GM12891 (cell line): Measurements from ENCODE around the gene BMS1.
"Not testable (repeated sequence)": the region's sequence is repeated elsewhere in the genome, so short reads cannot be mapped to it uniquely, and the experiment has no call there.

Experiments used
- DNase-seq: peaks from one replicate; pipeline ENCODE4 v3.0.0; 2011; ENCODE audit warnings: low spot score; ENCODE audit not compliant: insufficient read length
- FAIRE-seq: peaks from 2 replicates; lab custom pipeline; 2011; peaks lifted over from hg19 to GRCh38; lab: Jason Lieb, UNC
- PAX5 ChIP-seq: IDR thresholded peaks from 2 replicates; pipeline ENCODE4 v1.6.1; 2011; ENCODE audit warnings: low read length, moderate library complexity, mild to moderate bottlenecking; ENCODE audit not compliant: insufficient read depth, severe bottlenecking
- POLR2A ChIP-seq: IDR thresholded peaks from 2 replicates; pipeline ENCODE4 v1.6.1; 2011; ENCODE audit warnings: low read depth, low read length, control low read depth
- POLR2AphosphoS5 ChIP-seq: IDR thresholded peaks from 2 replicates; pipeline ENCODE4 v1.6.1; 2011; ENCODE audit warnings: low read depth, low read length, control low read depth
- POU2F2 ChIP-seq: IDR thresholded peaks from 2 replicates; pipeline ENCODE4 v1.6.1; 2011; ENCODE audit warnings: low read depth, mild to moderate bottlenecking, control low read depth, low read length, moderate library complexity
- SPI1 ChIP-seq: IDR thresholded peaks from 2 replicates; pipeline ENCODE4 v1.6.1; 2011; ENCODE audit warnings: low read depth, low read length, control low read depth
- TAF1 ChIP-seq: IDR thresholded peaks from 2 replicates; pipeline ENCODE4 v1.6.1; 2011; ENCODE audit warnings: low read depth, low read length, control low read depth

The BMS1 gene

GRCh38 chr10:42781893-42782445 lies 626 bp upstream of the BMS1 start:
- FAIRE-seq (no peak), DNase-seq (no peak)
- TF ChIP-seq TAF1 (no peak), POLR2A (no peak), POU2F2 (no peak), POLR2AphosphoS5 (no peak), SPI1 (0 out of 2 replicates have a peak, but pooled peaks have one; percentile 1), PAX5 (no peak)

GRCh38 chr10:42783181-42783549 lies 570 bp downstream of the BMS1 start:
- FAIRE-seq, result no peak
- TF ChIP-seq POLR2AphosphoS5, result no peak
- no peak for TF ChIP-seq SPI1
- TF ChIP-seq POU2F2, result no peak
- TF ChIP-seq TAF1, result no peak
- DNase-seq, result no peak

- TF ChIP-seq PAX5 (no peak), POU2F2 (no peak), TAF1 (no peak), POLR2A (no peak), POLR2AphosphoS5 (no peak), SPI1 (no peak)
- FAIRE-seq, result no peak
- DNase-seq, result no peak
Observed at GRCh38 chr10:42785759-42786158, 3.2 kb downstream of the BMS1 start.

- FAIRE-seq, result no peak
- TF ChIP-seq POU2F2 (no peak), TAF1 (no peak), POLR2A (0 out of 2 replicates have a peak, but pooled peaks have one; percentile 32), SPI1 (no peak), POLR2AphosphoS5 (no peak)
- DNase-seq, result no peak
Observed at GRCh38 chr10:42790835-42791234, 8.2 kb downstream of the BMS1 start.

- FAIRE-seq (no peak), DNase-seq (no peak)
- no peak for TF ChIP-seq POLR2AphosphoS5
- TF ChIP-seq POU2F2, result no peak
- no peak for TF ChIP-seq TAF1
- no peak for TF ChIP-seq SPI1
- TF ChIP-seq PAX5, result no peak
- no peak for TF ChIP-seq POLR2A
Observed at GRCh38 chr10:42795701-42796100, 13.1 kb downstream of the BMS1 start.

- no peak for FAIRE-seq
- no peak for DNase-seq
- TF ChIP-seq TAF1, result no peak
- TF ChIP-seq POLR2A, result no peak
- no peak for TF ChIP-seq SPI1
- TF ChIP-seq POLR2AphosphoS5, result no peak
- no peak for TF ChIP-seq PAX5
- TF ChIP-seq POU2F2, result no peak
Observed at GRCh38 chr10:42801135-42801534, 18.5 kb downstream of the BMS1 start.

- TF ChIP-seq PAX5, result no peak
- TF ChIP-seq POU2F2, result no peak
- TF ChIP-seq SPI1, result no peak
- TF ChIP-seq POLR2A, result no peak
- no peak for TF ChIP-seq TAF1
- no peak for TF ChIP-seq POLR2AphosphoS5
- no peak for DNase-seq
- no peak for FAIRE-seq
Observed at GRCh38 chr10:42802876-42803275, 20.3 kb downstream of the BMS1 start.

- peak; percentile 20 for FAIRE-seq
- DNase-seq, result no peak
- TF ChIP-seq POU2F2, result no peak
- no peak for TF ChIP-seq TAF1
- TF ChIP-seq POLR2A, result no peak
- no peak for TF ChIP-seq SPI1
- TF ChIP-seq PAX5, result no peak
- TF ChIP-seq POLR2AphosphoS5, result no peak
Observed at GRCh38 chr10:42809676-42810075, 27.1 kb downstream of the BMS1 start.

GRCh38 chr10:42812028-42812427 lies 29.4 kb downstream of the BMS1 start:
- TF ChIP-seq TAF1 (no peak), POU2F2 (no peak), PAX5 (no peak), POLR2A (no peak), POLR2AphosphoS5 (no peak), SPI1 (no peak)
- DNase-seq (no peak), FAIRE-seq (no peak)

GRCh38 chr10:42813989-42814687 lies 31.5 kb downstream of the BMS1 start:
- DNase-seq, FAIRE-seq: not testable (repeated sequence)

GRCh38 chr10:42816334-42816733 lies 33.7 kb downstream of the BMS1 start:
- not testable (repeated sequence) for DNase-seq, FAIRE-seq
